ENCODE data around the gene BRD4.
A peak's percentile ranks its signal among the peaks of the same experiment; 100 is the strongest.

Gene BRD4

GRCh38 chr19:15307169-15307568 is 25.2 kb downstream of the BRD4 start:
- no peak for DNase-seq

DNA sequence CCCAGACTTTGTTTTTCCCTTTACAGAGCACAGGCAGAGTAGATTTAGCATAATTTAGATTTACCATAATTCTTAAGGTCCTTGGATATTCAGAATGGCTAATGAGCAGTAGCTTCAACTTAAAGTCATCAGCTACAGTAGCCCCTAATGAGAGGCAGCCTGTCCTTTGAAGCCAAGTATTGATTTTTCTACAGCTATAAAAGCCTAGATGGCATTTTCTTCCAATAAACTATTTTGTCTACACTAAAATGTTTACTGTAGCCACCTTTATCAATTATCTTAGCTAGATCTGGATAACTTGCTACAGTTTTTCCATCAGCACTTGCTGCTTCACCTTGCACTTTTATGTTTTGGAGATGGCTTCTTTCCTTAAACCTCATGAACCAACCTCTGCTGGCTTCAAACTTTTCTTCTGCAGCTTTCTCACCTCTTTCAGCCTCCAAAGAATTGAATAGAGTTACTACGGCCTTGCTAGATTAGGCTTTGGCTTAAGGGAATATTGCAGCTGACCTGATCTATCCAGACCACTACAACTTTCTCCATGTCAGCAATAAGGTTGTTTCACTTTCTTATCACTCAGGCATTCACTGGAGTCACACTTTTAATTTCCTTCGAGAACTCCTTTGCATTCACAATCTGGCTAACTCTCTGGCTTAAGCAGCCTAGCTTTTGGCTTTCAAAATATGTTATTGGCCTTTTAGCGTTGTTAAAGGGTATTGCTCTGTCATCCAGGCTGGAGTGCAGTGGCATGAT is 26.6 kb downstream of the BRD4 start:
- no peak for DNase-seq

DNA sequence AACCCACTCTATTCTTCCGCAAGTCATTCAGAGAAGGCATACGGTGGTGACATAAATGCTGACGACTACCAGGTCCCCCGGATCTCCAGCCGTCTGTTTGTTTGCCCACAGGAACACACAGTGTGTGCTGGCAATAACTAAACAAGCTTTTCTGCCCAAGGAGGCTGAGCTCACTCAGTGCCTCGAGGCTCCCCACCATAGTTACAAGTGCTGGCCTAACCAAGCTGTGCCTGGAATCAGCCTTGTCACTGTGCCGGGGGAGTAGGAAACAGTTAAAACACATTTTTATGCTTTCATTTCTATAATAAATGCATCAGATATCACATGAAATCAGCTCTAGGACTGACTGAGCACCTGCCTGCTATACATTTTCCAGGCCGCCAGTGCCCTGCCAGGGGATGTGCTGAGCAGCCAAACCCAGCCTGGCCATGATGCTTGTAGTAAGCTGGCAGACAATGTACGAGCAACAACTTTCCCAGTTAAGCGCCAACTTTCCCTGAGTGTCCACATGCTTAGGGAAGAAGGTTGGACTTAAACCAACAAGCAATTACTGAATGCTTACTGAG is 28.1 kb downstream of the BRD4 start:
- DNase-seq: peak; percentile 68

GRCh38 chr19:15303105-15303780 is 29.1 kb downstream of the BRD4 start:
- DNase-seq: no peak

DNA sequence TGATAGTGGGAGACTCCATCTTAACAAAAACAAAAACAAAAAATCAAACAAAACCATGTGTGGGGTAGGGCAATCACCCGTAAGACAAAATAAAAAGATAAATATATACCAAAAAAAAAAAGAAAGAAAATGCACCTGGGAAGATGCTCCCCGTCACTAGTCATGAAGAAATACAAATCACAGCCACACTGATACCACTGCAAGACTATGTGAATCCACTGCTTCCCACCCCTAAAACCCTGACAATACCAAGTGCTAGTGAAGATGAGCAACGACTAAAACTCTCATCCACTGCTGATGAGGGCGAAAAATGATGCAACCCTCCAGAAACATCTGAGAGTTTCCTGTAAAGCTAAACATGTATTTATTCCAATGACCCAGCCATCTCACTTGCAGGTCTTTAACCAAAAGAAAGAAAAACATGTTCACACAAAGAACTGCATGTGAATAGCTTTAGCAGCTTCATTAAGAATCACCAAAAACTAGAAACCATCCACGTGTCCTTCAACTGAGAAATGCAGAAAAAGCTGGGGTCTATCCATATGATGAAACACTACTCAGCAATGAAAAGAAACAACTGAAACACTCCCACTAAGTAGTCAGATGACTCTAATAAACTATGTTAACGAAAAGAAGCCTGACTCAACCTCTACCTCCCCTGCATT is 31.7 kb downstream of the BRD4 start:
- DNase-seq: no peak

- no peak for DNase-seq
Observed at GRCh38 chr19:15299568-15300409, 32.5 kb downstream of the BRD4 start.

DNA sequence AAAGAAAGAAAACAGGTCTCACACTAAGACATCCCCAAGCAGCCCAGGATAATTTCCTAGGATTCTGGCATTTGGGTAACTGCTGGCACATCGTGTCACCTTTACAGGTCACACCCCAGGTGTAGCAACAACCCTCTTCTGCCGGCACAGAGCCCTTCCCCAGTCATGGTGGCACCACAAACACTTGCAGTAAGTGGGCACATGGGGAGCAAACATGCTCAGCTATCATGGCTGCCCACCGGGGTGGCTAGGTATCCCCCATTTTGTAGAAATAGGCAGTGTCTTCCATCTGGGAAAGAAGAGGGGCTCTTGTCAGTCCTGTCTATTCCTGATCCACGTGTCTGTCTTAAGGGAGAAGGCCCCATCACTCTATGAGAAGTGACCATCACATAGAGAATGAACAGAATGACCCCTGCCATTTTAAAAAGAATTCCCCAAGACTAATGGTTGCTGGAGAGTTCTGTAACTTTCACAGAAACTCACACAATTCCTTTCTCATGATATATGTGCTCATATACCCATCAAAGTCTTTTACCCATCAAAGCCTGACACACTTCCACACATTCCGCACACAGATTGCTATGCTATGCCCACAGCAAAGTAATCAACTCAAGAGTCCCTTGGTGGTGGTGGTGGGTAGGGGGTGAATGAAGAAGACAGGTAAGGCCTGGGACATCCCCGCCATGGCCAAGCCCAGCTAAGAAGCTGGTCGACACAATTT is 33.3 kb downstream of the BRD4 start:
- no peak for DNase-seq

- no peak for DNase-seq
Observed at GRCh38 chr19:15297416-15298224, 34.7 kb downstream of the BRD4 start.

GRCh38 chr19:15296841-15297415 is 35.4 kb downstream of the BRD4 start:
- DNase-seq: no peak

GRCh38 chr19:15296353-15296752 is 36.0 kb downstream of the BRD4 start:
- no peak for DNase-seq

GRCh38 chr19:15294561-15294990 is 37.8 kb downstream of the BRD4 start:
- DNase-seq: no peak

DNA sequence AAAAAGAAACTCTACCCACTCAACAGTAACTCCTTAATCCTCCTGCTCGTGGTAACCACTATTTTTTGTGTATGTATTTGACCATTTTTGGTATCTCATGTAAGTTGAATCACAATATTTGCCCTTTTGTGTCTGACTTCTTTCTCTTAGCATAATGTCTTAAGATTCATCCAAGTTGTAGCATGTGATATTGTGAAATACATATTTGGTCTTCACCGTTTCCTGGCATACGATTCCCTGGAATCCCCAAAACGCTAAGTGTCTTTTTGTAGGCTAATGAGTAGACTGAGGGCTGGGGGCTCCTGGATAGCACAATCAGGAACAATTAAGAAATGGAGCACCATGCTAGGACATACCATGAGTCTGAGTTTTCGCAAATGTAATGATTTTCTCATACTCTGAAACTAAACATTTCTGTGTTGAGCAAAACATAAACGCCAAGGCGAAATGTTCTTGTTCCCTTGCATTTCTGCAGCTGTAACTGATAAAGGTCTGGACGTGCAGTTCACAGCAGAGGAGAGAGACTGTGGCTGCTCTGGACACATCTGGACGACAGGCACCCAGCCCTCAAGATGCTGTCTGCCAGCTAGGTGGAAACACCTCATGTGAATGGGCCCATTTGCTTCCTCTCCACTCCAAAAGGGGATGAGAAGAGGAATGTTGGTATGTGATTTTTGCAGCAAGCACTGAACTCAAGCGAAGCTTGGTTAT is 38.4 kb downstream of the BRD4 start:
- no peak for DNase-seq

GRCh38 chr19:15292847-15293582 is 39.3 kb downstream of the BRD4 start:
- DNase-seq: no peak

- no peak for DNase-seq
Observed at GRCh38 chr19:15292140-15292539, 40.2 kb downstream of the BRD4 start.

GRCh38 chr19:15291548-15292021 is 40.8 kb downstream of the BRD4 start:
- DNase-seq: no peak

GRCh38 chr19:15291089-15291488 is 41.2 kb downstream of the BRD4 start:
- DNase-seq: no peak

DNA sequence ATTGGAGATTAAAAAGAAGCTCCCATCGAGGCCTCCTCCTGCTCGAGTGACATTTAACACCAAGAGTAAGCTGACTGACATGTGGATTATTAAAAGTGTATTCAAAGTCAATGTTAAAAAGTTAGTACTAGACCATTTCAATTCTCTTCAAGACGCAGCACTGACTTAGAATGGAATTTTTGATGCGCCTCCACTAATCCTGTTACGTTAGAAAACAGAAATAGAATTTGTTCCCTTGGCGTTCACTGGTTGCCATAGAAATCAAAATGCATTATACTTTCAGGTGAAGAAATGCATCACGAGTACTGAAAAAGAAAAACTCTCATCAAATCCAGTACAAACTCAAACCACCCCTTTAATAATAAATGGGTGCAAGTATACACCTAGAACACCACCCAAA is 42.2 kb downstream of the BRD4 start:
- DNase-seq: no peak

DNA sequence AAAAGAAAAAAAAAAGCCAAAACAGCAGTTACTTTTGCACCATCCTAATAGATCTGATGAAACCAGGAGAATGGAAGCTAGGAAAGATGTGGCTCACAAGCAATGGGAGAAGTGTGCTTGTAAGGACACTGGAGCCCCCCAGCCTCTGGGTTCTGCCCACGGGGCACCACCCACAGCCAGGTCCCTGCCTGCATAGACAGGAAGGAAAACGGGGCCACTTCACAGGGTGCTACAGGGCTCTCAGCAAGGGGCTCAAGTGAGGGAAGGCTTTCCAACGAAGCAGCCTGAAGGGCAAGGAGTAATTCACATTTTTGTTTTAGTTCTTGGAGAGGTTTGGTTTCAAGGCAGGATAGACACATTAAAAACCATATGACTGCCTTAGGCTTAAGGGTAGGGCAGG is 42.7 kb downstream of the BRD4 start:
- DNase-seq: no peak

Measured in stimulated activated CD8-positive, alpha-beta memory T cell treated with anti-CD3 and anti-CD28 coated beads, Interleukin-4, amount 100 ng/mL, for 48 hours (primary cell).